DOHH2 (cell line): ENCODE data around the gene ZNF536.
"Not testable (repeated sequence)": the region's sequence is repeated elsewhere in the genome, so short reads cannot be mapped to it uniquely, and the experiment has no call there.

ENCODE experiments used
- H3F3A ChIP-seq: fragments of 200-600 bp; sonication (generic), shearing (Covaris generic); 2 replicates; pipeline ENCODE4 v1.6.0; 2016; ENCODE audit warnings: antibody characterized with exemption, mild to moderate bottlenecking; ENCODE audit not compliant: control insufficient read depth, insufficient read depth
- H3K27ac ChIP-seq: fragments of 200-600 bp; sonication (generic); 2 replicates; pipeline ENCODE4 v1.5.1; 2014; ENCODE audit warnings: low read depth, mild to moderate bottlenecking, low read length, moderate library complexity
- H3K27me3 ChIP-seq: fragments of 200-600 bp; sonication (generic); 2 replicates; pipeline ENCODE4 v1.6.1; 2014; ENCODE audit warnings: mild to moderate bottlenecking, low read length, mixed read lengths; ENCODE audit not compliant: control insufficient read depth
- H3K36me3 ChIP-seq: fragments of 200-600 bp; sonication (generic); 2 replicates; pipeline ENCODE4 v1.6.1; 2014; ENCODE audit warnings: mild to moderate bottlenecking, low read length, moderate library complexity, mixed read lengths; ENCODE audit not compliant: control insufficient read depth
- H3K4me1 ChIP-seq: fragments of 200-600 bp; sonication (generic); 2 replicates; pipeline ENCODE4 v1.6.1; 2014; ENCODE audit warnings: mild to moderate bottlenecking, low read length, mixed read lengths; ENCODE audit not compliant: control insufficient read depth
- H3K4me2 ChIP-seq: fragments of 200-600 bp; sonication (generic); 2 replicates; pipeline ENCODE4 v1.6.0; 2014; ENCODE audit warnings: mild to moderate bottlenecking, low read length, moderate library complexity
- H3K4me3 ChIP-seq: fragments of 200-600 bp; sonication (generic); 2 replicates; pipeline ENCODE4 v1.5.1; 2014; ENCODE audit warnings: mild to moderate bottlenecking, low read length, mixed read lengths
- H3K79me2 ChIP-seq: fragments of 200-600 bp; sonication (generic); 2 replicates; pipeline ENCODE4 v1.6.1; 2014; ENCODE audit warnings: mild to moderate bottlenecking, low read length, mixed read lengths; ENCODE audit not compliant: control insufficient read depth
- H3K9me2 ChIP-seq: fragments of 200-600 bp; sonication (generic); replicated peaks from 2 replicates; pipeline ENCODE4 v1.6.1; 2014; ENCODE audit warnings: mild to moderate bottlenecking, low read length, mixed read lengths; ENCODE audit not compliant: control insufficient read depth
- H3K9me3 ChIP-seq: fragments of 200-600 bp; sonication (generic); 2 replicates; pipeline ENCODE4 v1.6.1; 2014; ENCODE audit warnings: antibody characterized with exemption, low read length, mixed read lengths; ENCODE audit not compliant: control insufficient read depth, insufficient read depth
- H4K20me1 ChIP-seq: fragments of 200-600 bp; sonication (generic); 2 replicates; pipeline ENCODE4 v1.6.0; 2014; ENCODE audit warnings: low read depth, mild to moderate bottlenecking, antibody characterized with exemption, low read length, moderate library complexity; ENCODE audit not compliant: control insufficient read depth, insufficient read depth
- CTCF ChIP-seq: fragments of 200-600 bp; sonication (generic); IDR thresholded peaks from one replicate; pipeline ENCODE4 v1.5.1; 2014; ENCODE audit warnings: antibody characterized with exemption, mild to moderate bottlenecking, low read depth, low read length; ENCODE audit not compliant: poor library complexity, severe bottlenecking
- EZH2phosphoT487 ChIP-seq: fragments of 200-600 bp; sonication (generic); IDR thresholded peaks from 2 replicates; pipeline ENCODE4 v1.6.1; 2017; ENCODE audit warnings: borderline replicate concordance, mild to moderate bottlenecking, antibody characterized with exemption, low read length, moderate library complexity, mixed read lengths

Gene ZNF536

GRCh38 chr19:30481823-30482222 is 109.6 kb downstream of the ZNF536 start:
- Histone ChIP-seq H3K4me1 (no peaks in the 10 kb centered on the region), H4K20me1 (no peaks in the 10 kb centered on the region), H3K9me3 (no peaks in the 10 kb centered on the region), H3K36me3 (no peaks in the 10 kb centered on the region), H3K27ac (no peak overlapping the region), H3K4me2 (no peak overlapping the region), H3K27me3 (no peaks in the 10 kb centered on the region), H3K79me2 (no peaks in the 10 kb centered on the region), H3K9me2 (no peaks in the 10 kb centered on the region), H3K4me3 (no peak overlapping the region), H3F3A (no peaks in the 10 kb centered on the region)
- TF ChIP-seq CTCF, result no peak
- no peak for TF ChIP-seq EZH2phosphoT487

- H3K79me2 ChIP-seq, result no peaks in the 10 kb centered on the region
- TF ChIP-seq EZH2phosphoT487 (no peak), CTCF (no peak)
These were observed 110.8 kb downstream of the ZNF536 start for GRCh38 chr19:30482956-30483355.

GRCh38 chr19:30486250-30486649 is 114.1 kb downstream of the ZNF536 start:
- not testable (repeated sequence) for H3K4me3 ChIP-seq, H3K9me2 ChIP-seq, H4K20me1 ChIP-seq, H3K36me3 ChIP-seq, H3K27me3 ChIP-seq, H3K4me1 ChIP-seq, H3F3A ChIP-seq, H3K79me2 ChIP-seq, H3K27ac ChIP-seq, H3K4me2 ChIP-seq, H3K9me3 ChIP-seq

More at GRCh38 chr19:30482956-30483355, 110.8 kb downstream of the ZNF536 start:
- Histone ChIP-seq H3K27ac (no peak overlapping the region), H3K4me3 (no peak overlapping the region), H3K9me3 (no peaks in the 10 kb centered on the region), H3K27me3 (no peaks in the 10 kb centered on the region), H3K4me1 (no peaks in the 10 kb centered on the region), H3K4me2 (no peak overlapping the region), H4K20me1 (no peaks in the 10 kb centered on the region), H3K9me2 (no peaks in the 10 kb centered on the region), H3K36me3 (no peaks in the 10 kb centered on the region), H3F3A (no peaks in the 10 kb centered on the region)

- Histone ChIP-seq H4K20me1 (no peaks in the 10 kb centered on the region), H3K4me2 (no peak overlapping the region), H3K27me3 (no peaks in the 10 kb centered on the region), H3K4me1 (no peaks in the 10 kb centered on the region), H3F3A (no peaks in the 10 kb centered on the region), H3K9me2 (no peaks in the 10 kb centered on the region), H3K4me3 (no peak overlapping the region), H3K27ac (no peak overlapping the region), H3K79me2 (no peaks in the 10 kb centered on the region), H3K36me3 (no peaks in the 10 kb centered on the region), H3K9me3 (no peaks in the 10 kb centered on the region)
- no peak for TF ChIP-seq EZH2phosphoT487
- TF ChIP-seq CTCF, result no peak
These were observed 115.0 kb downstream of the ZNF536 start for GRCh38 chr19:30487178-30487577.
